Measurements from ENCODE around the gene TRIM67.

The TRIM67 gene

DNA sequence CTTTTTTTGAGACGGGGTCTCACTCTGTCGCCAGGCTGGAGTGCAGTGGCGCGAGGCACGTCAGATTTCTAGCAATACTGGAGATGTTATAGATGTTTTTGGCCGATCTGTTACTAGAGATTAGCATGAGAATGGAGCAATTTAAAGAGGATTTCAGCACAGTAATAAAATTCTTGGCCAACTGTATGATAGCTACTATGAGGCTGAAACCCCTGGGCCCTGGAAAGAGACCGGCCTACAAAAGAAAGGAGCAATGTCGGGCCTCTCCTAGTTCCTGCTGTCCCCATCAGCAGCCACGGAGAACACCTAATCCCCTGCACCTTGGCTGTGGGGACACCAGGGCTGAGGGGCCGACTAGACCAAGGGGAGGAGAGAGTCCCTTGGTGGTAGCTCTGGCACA, 69.7 kb downstream of the TRIM67 start (continued):
- TF ChIP-seq ZSCAN30 (tag by site-specific recombination; IDR thresholded peaks at IDR 0.05) = no peak
- TF ChIP-seq ZNF354C (tag by site-specific recombination; IDR thresholded peaks at IDR 0.05; ENCODE audit: borderline replicate concordance, low read depth) = no peak
- no peak for TF ChIP-seq ZNF23 (tag by site-specific recombination; IDR thresholded peaks at IDR 0.05; ENCODE audit: borderline replicate concordance)
- no peak for TF ChIP-seq ZNF610 (tag by site-specific recombination; IDR thresholded peaks at IDR 0.05; ENCODE audit: borderline replicate concordance)
- TF ChIP-seq, protein P1, sequence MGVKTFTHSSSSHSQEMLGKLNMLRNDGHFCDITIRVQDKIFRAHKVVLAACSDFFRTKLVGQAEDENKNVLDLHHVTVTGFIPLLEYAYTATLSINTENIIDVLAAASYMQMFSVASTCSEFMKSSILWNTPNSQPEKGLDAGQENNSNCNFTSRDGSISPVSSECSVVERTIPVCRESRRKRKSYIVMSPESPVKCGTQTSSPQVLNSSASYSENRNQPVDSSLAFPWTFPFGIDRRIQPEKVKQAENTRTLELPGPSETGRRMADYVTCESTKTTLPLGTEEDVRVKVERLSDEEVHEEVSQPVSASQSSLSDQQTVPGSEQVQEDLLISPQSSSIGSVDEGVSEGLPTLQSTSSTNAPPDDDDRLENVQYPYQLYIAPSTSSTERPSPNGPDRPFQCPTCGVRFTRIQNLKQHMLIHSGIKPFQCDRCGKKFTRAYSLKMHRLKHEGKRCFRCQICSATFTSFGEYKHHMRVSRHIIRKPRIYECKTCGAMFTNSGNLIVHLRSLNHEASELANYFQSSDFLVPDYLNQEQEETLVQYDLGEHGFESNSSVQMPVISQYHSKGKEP (tag by site-specific recombination; IDR thresholded peaks at IDR 0.05) = no peak
- no peak for TF ChIP-seq ZNF121 (tag by site-specific recombination; IDR thresholded peaks at IDR 0.05)
- TF ChIP-seq ZFP3 (tag by site-specific recombination; IDR thresholded peaks at IDR 0.05; ENCODE audit: low read depth) = no peak

- Histone ChIP-seq H3K4me3 (ENCODE audit: low read depth, low read length) (no peak overlapping the region), H3K9me3 (ENCODE audit: control insufficient read depth, insufficient read depth, low read depth, low read length) (no peaks in the 10 kb centered on the region), H3K36me3 (ENCODE audit: control insufficient read depth in 2 of 2, insufficient read depth in 1 of 2, low read length in 2 of 2) (peaks cover 21 to 37% of the 10 kb centered on the region in 2 experiments), H3K4me1 (ENCODE audit: control insufficient read depth, insufficient read depth, low read length) (0 out of 2 replicates have a peak, but pooled peaks cover 4% of the 10 kb centered on the region), H3K27ac (ENCODE audit: extremely low read depth, low read depth, low read length) (no peak overlapping the region)
- CTCF ChIA-PET = interaction anchor here (0.6 to 1.2 kb wide), 4 partner anchors 82 to 481 kb away, joined by 3 to 5 read pairs (median 4); no protein-coding TSS in a partner anchor
- TF ChIP-seq GLIS2 (tag by site-specific recombination; IDR thresholded peaks at IDR 0.05) (no peak), ELK4 (IDR thresholded peaks at IDR 0.05; ENCODE audit: borderline replicate concordance, low read depth, low read length) (no peak), ZNF121 (tag by site-specific recombination; IDR thresholded peaks at IDR 0.05) (peak; percentile 81)
- POLR2A ChIA-PET = no interaction called here
These were observed 71.2 kb downstream of the TRIM67 start for GRCh38 chr1:231232870-231233734.

- TF ChIP-seq, protein P2, sequence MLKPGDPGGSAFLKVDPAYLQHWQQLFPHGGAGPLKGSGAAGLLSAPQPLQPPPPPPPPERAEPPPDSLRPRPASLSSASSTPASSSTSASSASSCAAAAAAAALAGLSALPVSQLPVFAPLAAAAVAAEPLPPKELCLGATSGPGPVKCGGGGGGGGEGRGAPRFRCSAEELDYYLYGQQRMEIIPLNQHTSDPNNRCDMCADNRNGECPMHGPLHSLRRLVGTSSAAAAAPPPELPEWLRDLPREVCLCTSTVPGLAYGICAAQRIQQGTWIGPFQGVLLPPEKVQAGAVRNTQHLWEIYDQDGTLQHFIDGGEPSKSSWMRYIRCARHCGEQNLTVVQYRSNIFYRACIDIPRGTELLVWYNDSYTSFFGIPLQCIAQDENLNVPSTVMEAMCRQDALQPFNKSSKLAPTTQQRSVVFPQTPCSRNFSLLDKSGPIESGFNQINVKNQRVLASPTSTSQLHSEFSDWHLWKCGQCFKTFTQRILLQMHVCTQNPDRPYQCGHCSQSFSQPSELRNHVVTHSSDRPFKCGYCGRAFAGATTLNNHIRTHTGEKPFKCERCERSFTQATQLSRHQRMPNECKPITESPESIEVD (tag by site-specific recombination; IDR thresholded peaks at IDR 0.05) = peak; percentile 8; the same call in 1 of the 2 replicates
- TF ChIP-seq ZNF366 (tag by site-specific recombination; conservative IDR thresholded peaks at IDR 0.05) = no peak
- 0 out of 2 replicates have a peak, but pooled peaks have one; percentile 11 for TF ChIP-seq ZFHX2 (tag by site-specific recombination; conservative IDR thresholded peaks at IDR 0.05)
- POLR2A ChIA-PET = interaction anchor here (1.2 kb wide), 1 partner anchor 104 kb away, joined by 3 read pairs; the partner anchor contains the start of genes EXOC8 and SPRTN
- Histone ChIP-seq H3K27ac (ENCODE audit: extremely low read depth, low read depth, low read length) (no peak overlapping the region), H3K9me3 (ENCODE audit: control insufficient read depth, insufficient read depth, low read depth, low read length) (no peaks in the 10 kb centered on the region), H3K36me3 (ENCODE audit: control insufficient read depth in 2 of 2, insufficient read depth in 1 of 2, low read length in 2 of 2) (peaks cover 20 to 42% of the 10 kb centered on the region in 2 experiments), H3K4me1 (ENCODE audit: control insufficient read depth, insufficient read depth, low read length) (0 out of 2 replicates have a peak, but pooled peaks cover 4% of the 10 kb centered on the region), H3K4me3 (ENCODE audit: low read depth, low read length) (no peak overlapping the region)
- CTCF ChIA-PET = interaction anchor here (0.6 to 1.2 kb wide), 4 partner anchors 22 to 481 kb away, joined by 3 to 5 read pairs (median 4); no protein-coding TSS in a partner anchor
These were observed 72.0 kb downstream of the TRIM67 start for GRCh38 chr1:231233735-231234417.
